Activated CD4-positive, CD25-positive, alpha-beta regulatory T cell treated with anti-CD3 and anti-CD28 coated beads, Interleukin-2, amount 50 U/mL, for 24 hours (primary cell): ENCODE measurements around the gene CSPG4.
A peak's percentile ranks its signal among the peaks of the same experiment; 100 is the strongest.
"Not testable (repeated sequence)": the region's sequence is repeated elsewhere in the genome, so short reads cannot be mapped to it uniquely, and the experiment has no call there.

Source experiments
- ATAC-seq, 2 donors: fragments of 150-1000 bp; cut with Tn5 transposase; one replicate each; pipeline ENCODE4 v1.10.0; 2021; ENCODE audit warnings: mild to moderate bottlenecking in 1 of 2, moderate library complexity in 1 of 2

The CSPG4 gene

DNA sequence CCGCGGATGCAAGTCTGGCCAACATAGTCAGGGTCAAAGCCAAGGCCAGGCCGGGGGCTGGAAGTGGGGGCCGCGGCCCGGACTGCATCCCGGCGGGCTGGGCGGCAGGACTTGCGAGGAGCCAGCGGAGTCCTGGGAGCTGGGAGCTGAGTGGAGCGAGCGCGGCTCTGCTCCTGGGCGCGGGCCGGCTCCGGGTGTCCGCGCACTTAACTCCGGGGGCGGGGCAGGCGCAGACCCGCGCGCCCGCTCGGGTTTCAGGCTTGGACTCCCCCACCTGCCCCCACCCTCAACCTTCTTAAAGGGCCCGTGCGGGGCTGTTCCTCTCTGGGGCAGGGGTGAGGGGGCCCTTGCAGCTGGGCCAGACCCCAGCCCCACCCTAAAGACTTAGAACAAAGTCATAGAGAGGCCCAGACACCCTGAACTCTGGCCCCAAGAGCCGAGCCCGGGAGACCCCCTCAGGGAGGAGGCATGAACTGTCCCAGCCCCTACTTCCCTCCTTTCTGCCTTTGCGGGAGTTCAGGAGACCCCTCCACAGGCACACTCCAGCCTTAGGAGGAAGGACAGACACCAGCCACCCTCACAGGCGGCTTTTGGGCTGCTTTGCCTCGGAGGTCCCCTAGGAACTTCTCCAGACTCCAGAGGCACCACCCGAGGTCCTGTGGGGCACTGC lies at the start of gene CSPG4:
CSPG4 (minus strand) TSS at position 181 of the 670 bp plus-strand sequence; CDS start at position 88, 93 bp downstream.
- no peak for ATAC-seq

- ATAC-seq: not testable (repeated sequence)
These were observed 49.7 kb upstream of the CSPG4 start for GRCh38 chr15:75762357-75762718.

GRCh38 chr15:75761446-75762356 lies 49.1 kb upstream of the CSPG4 start:
- no peak for ATAC-seq

DNA sequence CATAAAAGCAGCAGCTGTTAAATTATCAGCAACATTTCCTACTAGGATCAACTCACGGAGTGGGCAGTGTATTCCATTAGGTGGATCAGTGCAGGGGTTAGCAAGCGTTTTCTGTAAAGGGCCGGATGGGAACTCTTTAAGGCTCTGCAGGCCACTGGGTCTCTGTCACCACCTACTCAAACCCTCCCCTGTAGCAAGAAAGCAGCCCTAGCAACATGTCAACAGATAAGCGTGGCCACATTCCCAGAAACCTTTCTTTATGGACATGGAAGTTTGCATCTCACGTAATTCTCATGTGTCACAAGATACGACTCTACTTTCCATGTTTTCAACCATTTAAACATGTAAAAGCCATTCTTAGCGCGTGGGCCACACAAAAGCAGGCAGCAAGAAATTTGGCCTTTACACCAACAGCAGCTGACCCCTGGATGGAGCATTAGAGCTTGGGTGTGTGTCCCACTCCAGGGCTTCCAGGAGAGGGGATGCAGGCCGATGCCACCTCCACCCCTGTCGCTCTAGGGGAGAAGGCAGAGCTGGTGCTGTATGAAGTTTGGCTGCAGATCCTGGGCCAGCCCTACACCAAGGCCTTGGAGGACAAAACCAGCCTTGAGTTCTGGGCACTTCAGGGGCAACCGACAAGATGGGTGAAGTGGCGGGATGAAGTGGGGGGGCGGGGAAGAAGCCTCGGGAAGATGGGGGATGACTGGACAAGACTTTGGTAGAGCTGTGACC lies 48.2 kb upstream of the CSPG4 start:
- ATAC-seq: no peak

DNA sequence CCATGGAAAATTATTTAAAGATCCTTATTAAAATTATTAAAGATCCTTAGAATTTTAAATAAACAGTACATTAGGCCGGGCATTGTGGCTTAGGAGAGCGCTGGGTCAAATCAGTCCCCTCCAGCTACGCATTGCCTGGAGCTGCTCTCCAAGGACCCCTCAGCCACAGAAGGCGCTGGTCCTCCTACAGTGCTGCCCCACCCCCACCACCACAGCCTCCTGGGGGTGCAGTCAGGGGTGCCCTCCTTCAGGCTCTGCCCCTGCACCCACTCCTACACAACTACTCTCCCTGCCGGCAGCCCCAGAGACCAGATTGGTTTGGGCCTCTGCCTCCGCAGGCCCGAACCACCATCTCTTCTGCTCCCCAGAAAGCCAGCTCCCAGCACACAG lies 47.5 kb upstream of the CSPG4 start:
- ATAC-seq: not testable (repeated sequence)

DNA sequence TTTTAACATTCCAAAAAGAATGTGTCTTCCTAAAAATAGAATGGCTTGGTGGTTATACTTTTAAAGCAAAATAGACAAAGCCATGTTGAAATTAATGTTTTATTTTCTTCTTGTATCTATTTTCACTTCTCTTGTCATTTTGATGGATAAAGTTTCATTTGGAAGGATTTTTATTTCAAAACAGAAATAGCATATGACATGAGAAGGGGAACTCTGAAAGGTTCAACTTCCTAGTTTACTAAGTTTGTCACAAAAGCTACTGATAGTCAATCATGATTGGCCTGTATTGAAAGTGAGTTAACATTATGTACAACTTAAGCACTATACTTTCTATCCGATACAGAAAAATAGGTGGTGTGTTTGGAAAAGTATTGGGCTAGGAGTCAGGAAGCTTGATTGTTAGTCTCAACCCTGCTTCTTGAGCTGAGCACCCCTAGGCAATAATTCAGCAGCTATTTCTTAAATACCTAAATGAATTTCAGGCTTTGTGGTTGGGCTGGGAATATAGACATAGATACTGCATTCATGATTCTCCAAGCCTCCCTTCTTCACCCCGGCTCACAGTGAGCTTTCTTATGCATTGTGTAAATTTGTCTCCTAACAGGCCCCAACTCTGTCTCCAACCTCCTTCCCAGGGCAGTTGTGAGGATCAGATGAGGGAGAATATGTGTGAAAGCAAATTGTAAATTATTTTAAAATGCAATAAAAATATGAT lies 46.9 kb upstream of the CSPG4 start:
- ATAC-seq: no peak

DNA sequence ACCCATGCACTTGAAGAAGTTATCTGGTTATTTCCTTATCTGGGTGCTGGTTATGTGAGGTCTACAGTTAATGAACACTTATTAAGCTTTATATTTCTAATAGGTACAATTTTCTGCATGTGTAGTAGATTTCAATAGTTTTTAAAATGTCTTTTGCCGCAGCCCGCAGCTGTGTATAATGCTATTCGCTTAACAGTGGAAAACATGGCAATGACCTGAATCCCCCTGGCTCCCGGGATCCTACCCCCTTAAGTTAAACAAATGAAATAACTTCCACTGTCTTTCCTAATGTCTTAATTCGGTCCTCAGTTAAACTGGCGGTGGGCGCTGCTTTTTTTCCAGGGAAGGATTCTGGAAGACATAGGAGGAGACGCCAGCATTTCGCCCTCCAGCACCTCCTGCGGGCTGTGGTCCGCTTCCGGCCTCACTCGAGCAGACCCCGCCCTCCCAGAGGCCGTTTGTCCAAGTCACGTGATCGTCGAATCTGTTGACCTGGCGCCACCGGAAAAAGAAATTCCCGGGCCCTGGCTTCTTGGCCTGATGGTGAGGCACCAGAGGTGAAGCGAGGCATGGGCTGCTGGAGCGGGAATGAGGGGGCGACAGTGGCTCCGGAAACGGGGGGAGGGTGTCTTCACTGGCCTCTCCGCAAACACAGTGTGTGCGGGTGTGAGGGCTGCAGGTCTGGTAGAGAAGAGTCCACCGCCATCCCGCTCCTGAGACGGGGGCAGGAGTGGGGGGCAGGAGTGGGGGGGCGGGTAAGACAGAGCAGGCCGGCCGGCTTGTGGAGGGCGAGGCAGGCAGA lies 45.6 kb upstream of the CSPG4 start:
- ATAC-seq: peak; percentile 79 to 81

DNA sequence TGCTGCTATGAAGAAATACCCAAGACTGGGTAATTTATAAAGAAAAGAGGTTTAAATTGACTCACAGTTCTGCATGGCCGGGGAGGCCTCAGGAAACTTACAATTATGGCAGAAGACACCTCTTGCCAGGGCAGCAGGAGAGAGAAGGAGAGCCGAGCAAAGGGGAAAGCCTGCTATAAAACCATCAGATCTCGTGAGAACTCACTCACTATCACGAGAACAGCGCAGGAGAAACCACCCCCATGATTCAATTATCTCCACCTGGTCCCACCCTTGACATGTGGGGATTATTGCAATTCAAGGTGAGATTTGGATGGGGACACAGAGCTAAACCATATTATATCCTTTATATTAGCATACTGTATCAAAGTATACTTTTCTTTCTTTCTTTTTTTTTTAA lies 42.2 kb upstream of the CSPG4 start:
- ATAC-seq: not testable (repeated sequence)

- ATAC-seq: no peak
These were observed 40.5 kb upstream of the CSPG4 start for GRCh38 chr15:75753145-75753544.

DNA sequence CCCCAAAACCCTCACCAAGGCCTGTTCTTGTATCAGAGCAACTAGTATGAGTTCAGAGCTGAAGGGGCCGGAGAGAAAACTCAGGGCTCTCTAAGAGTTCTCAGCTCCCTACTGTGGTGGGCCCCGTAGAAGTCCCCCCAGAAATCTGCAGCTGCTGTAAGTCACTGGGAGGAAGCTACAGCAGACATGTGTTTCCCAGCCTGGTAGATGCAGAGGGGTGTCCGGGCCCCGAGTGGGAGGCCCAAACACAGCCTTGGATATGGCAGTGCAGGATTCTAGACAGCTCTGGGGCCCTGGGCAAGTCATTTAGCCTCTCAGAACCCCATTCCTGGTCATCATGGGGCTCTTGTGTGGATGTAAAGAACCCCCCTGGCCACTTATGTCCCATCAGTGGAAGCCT lies 39.2 kb upstream of the CSPG4 start:
- ATAC-seq: no peak

DNA sequence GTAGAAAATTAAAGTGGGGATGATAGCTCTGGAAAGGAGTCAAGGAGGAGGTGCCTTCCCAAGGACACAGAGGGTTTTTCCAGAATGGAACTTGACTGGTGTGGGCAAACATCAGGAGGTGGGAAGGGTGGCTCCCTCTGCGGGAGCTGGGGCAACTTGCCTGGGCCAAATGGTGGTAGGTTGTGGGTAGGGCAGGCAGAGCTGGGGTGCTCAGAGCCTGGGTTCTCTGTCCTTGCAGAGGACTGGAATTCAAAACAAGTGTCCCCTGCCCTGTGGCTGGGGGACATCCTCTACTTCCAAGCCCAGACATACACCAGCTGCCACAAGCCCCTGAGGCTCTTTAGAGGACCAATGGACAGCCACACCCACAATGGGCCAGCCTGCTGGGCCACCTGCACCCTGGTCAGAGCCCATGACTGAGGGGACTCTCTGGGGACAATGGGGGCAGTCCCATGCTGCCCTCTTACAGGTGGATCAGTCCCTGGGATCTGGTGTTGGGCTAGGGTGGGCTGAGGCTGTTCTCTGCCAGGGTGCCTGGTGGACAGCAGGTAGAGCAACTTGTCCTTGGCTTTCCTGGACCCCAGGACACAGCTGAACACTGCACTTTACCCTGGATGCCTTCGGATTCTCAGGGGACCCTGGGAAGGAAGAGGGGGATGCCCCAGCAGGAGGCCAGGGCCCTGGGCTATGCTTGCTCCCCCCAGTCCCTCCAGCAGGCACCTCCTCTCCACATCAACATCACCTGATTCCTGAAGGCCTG lies 38.6 kb upstream of the CSPG4 start:
- ATAC-seq: no peak

DNA sequence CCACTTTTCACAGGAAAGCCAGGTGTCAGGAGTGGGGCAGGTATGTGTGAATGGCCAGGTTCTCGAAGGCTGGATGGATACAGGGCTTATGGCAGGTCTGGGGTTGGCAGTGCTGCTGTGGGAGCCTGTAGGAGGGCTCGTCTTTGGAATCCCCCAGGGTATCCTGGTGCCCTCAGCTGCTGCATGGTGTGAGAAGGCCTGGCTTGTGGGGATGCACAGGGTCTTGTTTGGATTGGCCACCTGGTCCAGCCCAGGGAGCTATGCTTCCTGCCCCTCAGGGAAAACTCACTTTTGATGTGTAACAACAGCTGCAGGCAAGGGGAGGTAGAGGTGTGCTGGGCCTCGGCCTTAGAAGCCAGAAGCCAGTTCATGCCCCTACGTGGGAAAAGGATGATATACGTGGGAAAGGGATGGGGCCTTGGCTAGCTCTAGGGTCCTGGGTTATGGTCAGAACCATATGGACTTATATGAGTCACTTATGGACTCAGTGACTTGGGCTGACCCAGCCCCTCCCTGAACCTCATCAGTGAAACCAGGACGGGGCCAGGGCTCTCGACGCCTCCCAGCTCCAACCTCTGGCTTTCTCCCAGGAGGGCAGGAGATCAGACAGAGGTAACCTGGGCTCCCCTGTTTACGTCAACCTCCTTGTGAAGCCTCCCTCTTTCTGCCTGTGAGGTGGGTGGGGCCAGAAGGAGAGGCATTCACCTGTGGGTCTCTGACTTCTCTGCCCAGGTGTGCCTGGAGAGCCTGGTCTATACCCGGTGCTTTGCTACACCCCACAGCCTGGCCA lies 37.8 kb upstream of the CSPG4 start:
- ATAC-seq: no peak

DNA sequence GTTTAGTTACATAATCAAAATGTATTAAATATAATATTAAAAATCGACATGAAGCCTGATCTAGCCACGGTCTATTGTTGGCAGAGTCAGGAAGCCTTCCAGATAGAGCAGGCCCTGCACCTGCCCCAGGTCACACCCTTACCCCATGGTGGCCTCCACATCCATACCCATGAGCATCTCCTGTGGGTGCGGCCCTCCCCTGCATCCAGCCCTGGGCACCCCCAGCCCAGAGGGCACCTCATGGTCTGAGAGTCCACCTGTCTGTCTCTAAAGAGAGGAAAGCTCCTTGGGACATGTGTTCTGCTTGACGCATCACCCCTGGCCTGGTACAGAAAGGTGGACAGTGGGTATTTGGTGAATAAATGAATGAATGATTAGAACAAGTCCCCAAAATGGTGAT lies 37.2 kb upstream of the CSPG4 start:
- ATAC-seq: no peak

DNA sequence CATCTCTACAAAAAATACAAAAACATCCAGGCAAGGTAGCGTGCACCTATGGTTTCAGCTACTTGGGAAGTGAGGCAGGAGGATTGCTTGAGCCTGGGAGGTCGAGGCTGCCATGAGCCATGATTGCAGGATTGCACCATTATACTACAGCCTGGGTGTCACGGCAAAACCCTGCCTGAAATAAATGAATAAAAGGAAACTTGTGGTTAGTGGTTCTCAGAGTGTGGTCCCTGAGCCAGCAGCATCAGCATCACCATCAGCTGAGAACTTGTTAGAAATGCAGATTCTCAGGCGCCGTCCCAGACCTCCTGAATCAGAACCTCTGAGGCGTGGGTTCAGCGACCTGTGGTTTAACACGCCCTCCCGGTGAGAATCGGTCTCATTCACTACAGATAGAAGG lies 36.2 kb upstream of the CSPG4 start:
- peak; percentile 89 to 98 for ATAC-seq

GRCh38 chr15:75747121-75747520 lies 34.5 kb upstream of the CSPG4 start:
- ATAC-seq: not testable (repeated sequence)

GRCh38 chr15:75745305-75745704 lies 32.7 kb upstream of the CSPG4 start:
- ATAC-seq: no peak

DNA sequence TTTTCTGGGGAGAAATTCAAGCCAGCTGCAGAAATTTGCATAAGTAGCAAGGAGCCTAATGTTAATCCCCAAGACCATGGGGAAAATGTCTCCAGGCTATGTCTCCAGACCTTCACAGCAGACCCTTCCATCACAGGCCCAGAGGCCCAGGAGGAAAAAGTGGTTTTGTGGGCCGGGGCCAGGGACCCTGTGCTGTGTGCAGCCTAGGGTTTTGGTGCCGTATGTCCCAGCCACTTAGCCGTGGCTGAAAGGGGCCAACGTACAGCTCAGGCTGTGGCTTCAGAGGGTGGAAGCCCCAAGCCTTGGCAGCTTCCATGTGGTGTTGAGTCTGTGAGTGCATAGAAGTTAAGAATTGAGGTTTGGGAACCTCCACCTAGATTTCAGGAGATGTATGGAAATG lies 29.7 kb upstream of the CSPG4 start:
- not testable (repeated sequence) for ATAC-seq

DNA sequence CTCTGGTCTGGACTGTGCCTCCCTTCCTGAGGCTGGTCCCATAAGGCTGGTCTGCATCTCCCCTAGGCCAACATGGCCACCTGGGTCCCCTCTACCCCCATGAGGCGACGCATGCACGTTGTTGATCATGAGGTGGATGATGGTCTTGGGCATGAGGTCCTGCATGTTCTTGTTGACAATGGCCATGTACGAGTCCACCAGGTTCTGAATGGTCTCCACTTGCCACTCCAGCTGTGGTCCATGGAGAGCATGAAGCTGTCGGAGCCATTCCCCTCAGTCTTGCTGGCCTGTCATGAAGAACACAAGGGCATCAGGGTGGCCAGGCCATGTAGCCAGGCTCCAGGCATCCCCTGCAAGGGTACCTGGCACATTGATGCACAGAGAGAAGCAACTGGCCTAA lies 27.1 kb upstream of the CSPG4 start:
- no peak for ATAC-seq

DNA sequence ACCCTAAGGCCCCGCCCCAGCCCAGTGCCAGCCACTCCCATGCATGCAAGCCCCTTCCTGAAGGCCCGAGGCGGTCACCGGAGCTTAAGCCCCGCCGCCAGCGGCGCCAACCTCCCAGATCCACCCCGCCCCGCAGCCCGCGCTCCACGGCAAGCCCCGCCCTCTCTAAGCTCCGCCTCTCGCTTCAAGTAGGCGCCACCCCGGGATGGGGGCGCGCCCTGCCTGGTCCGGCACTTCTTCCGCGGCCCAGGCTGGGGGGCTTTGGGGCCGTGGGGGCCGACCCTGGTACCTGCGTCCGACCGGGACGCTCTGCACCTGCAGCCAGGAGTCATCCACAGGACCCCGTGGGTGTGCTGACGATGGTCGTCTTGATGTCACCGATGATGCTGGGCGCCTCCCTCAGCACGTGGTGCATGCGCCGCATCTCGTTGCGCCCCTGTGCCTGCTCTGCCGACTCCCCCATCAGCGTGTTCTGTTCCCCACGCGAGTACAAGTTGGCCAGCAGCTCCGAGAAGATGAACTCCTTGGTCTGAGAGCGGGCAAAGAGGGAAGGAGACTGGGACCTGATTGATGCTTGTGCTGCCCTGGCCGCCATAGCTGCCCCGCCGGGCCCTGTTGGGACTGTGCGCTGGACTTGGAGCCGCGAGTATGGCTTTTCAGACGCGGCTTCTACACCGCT lies 26.1 kb upstream of the CSPG4 start:
- ATAC-seq: peak; percentile 98
